Osteocyte (in vitro differentiated cells): ENCODE results near the gene AK5. TPM values are rescaled to one million over a fixed set of nuclear protein-coding genes. Genes with fewer than 3 reads are reported as not detected.

Experiments
- DNase-seq: peaks from one replicate; pipeline ENCODE4 v3.0.0; 2021; ENCODE audit warnings: mixed read lengths; ENCODE audit not compliant: unreplicated experiment; ENCODE audit errors: extremely low spot score
- H3K27ac Mint-ChIP-seq: one replicate; pipeline ENCODE4 v1.8.0; 2021; ENCODE audit warnings: mild to moderate bottlenecking, mixed read lengths; ENCODE audit not compliant: unreplicated experiment
- H3K27me3 Mint-ChIP-seq: one replicate; pipeline ENCODE4 v1.8.0; 2021; ENCODE audit warnings: mixed read lengths; ENCODE audit not compliant: unreplicated experiment
- H3K36me3 Mint-ChIP-seq: one replicate; pipeline ENCODE4 v1.8.0; 2021; ENCODE audit warnings: mixed read lengths; ENCODE audit not compliant: unreplicated experiment
- H3K4me1 Mint-ChIP-seq: one replicate; pipeline ENCODE4 v1.8.0; 2021; ENCODE audit warnings: mixed read lengths; ENCODE audit not compliant: unreplicated experiment
- H3K4me3 Mint-ChIP-seq: one replicate; pipeline ENCODE4 v1.8.0; 2021; ENCODE audit warnings: mild to moderate bottlenecking, moderate library complexity, mixed read lengths; ENCODE audit not compliant: unreplicated experiment
- H3K9me3 Mint-ChIP-seq: one replicate; pipeline ENCODE4 v1.8.0; 2021; ENCODE audit warnings: mixed read lengths; ENCODE audit not compliant: unreplicated experiment
- total RNA-seq: library from RNA; stranded (reverse); gene quantifications from 2 replicates; pipeline ENCODE4 v1.2.1, GENCODE V29; 2021
- TF ChIP-seq, protein P1 (sequence below): fragments of 200-600 bp; sonication (generic); IDR thresholded peaks from 2 replicates; pipeline ENCODE4 v1.5.0; 2021; ENCODE audit warnings: antibody characterized with exemption, mild to moderate bottlenecking, moderate library complexity

Gene AK5
- total RNA-seq, 1 donor from 2014 or later, result 38.1 TPM

DNA sequence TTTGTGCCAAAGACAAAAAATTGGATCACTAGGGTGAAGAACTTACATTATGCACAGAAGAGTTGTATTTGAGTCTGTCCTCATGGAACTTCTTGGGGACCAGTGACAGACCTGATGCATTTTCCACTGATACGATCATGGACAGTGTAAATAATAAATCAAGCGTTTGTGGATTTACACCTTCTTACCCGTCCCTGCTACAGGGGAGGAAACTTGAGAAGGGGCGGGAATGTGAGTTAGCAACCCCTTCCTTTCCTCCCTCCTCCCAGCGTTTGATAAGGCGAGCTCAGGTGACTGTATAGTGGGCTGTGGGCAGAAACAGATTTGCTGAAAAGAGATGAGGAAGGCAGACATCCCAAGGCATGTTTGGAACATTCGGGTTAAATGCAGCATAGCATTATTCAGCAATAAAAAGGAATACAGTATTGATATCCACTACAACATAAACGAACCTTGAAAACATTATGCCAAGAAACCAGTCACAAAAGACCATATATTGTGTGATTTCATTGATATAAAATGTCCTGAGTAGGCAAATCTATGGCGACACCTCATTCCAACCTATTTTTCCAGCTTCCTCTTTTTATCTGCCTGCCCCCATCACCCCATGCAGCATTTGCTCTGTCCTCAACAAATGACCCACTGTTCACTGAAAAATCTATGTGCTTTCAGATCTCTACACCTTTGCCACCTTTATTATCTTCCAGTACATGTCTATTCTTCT lies 271.9 kb downstream of the AK5 start:
- Mint-ChIP-seq H3K36me3 (peaks cover 13% of the 10 kb centered on the region), H3K9me3 (no peaks in the 10 kb centered on the region), H3K4me3 (no peak overlapping the region), H3K27ac (no peak overlapping the region), H3K27me3 (no peaks in the 10 kb centered on the region), H3K4me1 (no peaks in the 10 kb centered on the region)
- no peak for DNase-seq
- TF ChIP-seq, protein P1, sequence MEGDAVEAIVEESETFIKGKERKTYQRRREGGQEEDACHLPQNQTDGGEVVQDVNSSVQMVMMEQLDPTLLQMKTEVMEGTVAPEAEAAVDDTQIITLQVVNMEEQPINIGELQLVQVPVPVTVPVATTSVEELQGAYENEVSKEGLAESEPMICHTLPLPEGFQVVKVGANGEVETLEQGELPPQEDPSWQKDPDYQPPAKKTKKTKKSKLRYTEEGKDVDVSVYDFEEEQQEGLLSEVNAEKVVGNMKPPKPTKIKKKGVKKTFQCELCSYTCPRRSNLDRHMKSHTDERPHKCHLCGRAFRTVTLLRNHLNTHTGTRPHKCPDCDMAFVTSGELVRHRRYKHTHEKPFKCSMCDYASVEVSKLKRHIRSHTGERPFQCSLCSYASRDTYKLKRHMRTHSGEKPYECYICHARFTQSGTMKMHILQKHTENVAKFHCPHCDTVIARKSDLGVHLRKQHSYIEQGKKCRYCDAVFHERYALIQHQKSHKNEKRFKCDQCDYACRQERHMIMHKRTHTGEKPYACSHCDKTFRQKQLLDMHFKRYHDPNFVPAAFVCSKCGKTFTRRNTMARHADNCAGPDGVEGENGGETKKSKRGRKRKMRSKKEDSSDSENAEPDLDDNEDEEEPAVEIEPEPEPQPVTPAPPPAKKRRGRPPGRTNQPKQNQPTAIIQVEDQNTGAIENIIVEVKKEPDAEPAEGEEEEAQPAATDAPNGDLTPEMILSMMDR, result no peak

DNA sequence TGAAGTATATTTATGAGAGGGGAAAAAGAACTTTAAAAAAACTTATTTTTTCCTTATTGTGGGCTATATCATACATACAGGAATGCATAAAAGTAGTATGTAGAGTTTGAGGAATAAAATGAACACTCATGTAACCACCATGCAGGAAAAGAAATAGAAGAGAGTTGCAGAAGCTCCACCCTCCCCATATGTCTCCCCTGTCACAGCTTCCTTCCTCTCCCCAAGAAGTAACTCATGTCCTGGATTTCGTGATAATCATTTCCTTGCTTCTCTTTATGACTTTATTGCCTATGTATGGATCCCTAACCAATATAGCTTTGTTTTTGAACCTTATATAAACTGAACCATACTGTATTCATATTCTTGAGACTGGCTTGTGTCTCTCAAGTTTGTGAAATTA lies 274.2 kb downstream of the AK5 start:
- H3K4me3 Mint-ChIP-seq, result no peak overlapping the region
- no peaks in the 10 kb centered on the region for H3K4me1 Mint-ChIP-seq
- no peaks in the 10 kb centered on the region for H3K9me3 Mint-ChIP-seq
- H3K27ac Mint-ChIP-seq, result no peak overlapping the region
- TF ChIP-seq, protein P1, result no peak
- H3K27me3 Mint-ChIP-seq, result no peaks in the 10 kb centered on the region
- H3K36me3 Mint-ChIP-seq, result peaks cover 19% of the 10 kb centered on the region
- no peak for DNase-seq

DNA sequence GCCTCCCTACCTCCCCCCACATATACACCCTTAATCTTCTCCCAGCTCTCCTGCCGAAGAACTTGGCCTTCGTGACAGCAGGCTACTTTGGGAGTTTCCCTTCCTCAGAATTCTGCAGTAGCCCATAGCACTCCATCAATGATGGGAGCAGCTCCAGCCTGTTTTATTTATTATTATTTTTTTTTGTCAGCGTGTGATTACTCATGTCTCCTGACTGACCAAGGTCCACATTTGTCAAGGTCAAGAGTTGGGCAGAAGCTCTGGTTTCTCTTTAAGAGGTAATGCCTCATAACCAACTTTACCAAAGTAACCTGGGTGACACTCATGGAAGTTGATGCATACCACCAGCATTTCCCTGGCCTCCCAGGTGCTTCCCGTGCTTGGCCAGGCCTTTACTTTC lies 275.2 kb downstream of the AK5 start:
- Mint-ChIP-seq H3K27ac (no peak overlapping the region), H3K4me3 (no peak overlapping the region), H3K36me3 (peaks cover 26% of the 10 kb centered on the region), H3K4me1 (no peaks in the 10 kb centered on the region), H3K27me3 (no peaks in the 10 kb centered on the region), H3K9me3 (no peaks in the 10 kb centered on the region)
- DNase-seq, result no peak
- TF ChIP-seq, protein P1, result no peak

DNA sequence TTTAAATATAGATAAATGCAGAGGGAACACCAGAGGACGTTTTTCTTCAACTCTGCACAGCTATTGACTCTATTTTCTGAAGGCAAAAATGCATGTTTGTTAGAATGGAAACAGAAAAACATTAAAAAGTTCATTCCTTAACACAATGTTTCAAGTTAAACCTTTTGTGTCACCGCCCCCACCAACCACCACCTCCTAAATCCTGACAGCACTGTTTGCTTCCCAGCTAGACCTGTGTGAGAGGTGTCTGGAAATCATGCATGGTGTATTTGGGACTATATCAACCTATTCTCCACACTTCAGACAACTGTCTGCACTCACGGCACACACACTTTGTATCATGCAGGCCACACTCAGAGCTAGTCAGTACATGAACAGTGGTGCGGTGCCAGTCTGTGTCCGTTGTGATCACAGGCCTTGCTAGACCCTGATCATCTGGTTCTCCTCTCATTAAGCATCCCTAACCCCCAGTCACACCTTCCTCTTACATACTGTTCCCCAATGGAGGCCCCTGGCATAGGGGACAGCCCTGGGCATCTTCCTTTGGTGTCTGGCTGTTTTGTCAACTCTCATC lies 276.9 kb downstream of the AK5 start:
- Mint-ChIP-seq H3K27ac (no peak overlapping the region), H3K4me3 (no peak overlapping the region), H3K4me1 (no peaks in the 10 kb centered on the region), H3K36me3 (peaks cover 26% of the 10 kb centered on the region), H3K27me3 (no peaks in the 10 kb centered on the region), H3K9me3 (no peaks in the 10 kb centered on the region)
- DNase-seq, result no peak
- TF ChIP-seq, protein P1, result no peak

DNA sequence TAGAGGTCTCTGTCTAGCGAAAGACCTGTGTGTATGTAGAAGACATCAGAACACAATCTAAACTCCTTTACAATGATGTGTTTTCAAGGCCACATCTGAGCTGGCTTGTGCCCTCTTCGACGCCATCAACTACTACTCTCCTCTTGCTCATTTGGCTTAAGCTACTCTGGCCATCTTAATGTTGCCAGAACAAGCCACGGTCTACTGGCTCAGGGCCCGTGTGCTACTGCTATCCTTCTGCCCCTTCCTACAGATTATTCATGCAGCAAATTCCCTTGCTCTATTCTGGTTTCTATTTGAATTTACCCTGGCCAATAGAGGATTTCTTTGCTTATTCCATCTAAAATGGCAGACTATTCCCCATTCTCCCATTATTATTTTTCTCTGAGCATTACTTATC lies 278.9 kb downstream of the AK5 start:
- peaks cover 38% of the 10 kb centered on the region for H3K36me3 Mint-ChIP-seq
- no peak for DNase-seq
- no peak overlapping the region for H3K4me3 Mint-ChIP-seq
- TF ChIP-seq, protein P1, result no peak
- H3K4me1 Mint-ChIP-seq, result peaks cover 6% of the 10 kb centered on the region
- H3K27me3 Mint-ChIP-seq, result no peaks in the 10 kb centered on the region
- no peak overlapping the region for H3K27ac Mint-ChIP-seq
- no peaks in the 10 kb centered on the region for H3K9me3 Mint-ChIP-seq
